ENCODE measurements around the gene MDH2.
"Not testable (repeated sequence)": the region's sequence is repeated elsewhere in the genome, so short reads cannot be mapped to it uniquely, and the experiment has no call there.

MDH2 gene, protein sequence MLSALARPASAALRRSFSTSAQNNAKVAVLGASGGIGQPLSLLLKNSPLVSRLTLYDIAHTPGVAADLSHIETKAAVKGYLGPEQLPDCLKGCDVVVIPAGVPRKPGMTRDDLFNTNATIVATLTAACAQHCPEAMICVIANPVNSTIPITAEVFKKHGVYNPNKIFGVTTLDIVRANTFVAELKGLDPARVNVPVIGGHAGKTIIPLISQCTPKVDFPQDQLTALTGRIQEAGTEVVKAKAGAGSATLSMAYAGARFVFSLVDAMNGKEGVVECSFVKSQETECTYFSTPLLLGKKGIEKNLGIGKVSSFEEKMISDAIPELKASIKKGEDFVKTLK

DNA sequence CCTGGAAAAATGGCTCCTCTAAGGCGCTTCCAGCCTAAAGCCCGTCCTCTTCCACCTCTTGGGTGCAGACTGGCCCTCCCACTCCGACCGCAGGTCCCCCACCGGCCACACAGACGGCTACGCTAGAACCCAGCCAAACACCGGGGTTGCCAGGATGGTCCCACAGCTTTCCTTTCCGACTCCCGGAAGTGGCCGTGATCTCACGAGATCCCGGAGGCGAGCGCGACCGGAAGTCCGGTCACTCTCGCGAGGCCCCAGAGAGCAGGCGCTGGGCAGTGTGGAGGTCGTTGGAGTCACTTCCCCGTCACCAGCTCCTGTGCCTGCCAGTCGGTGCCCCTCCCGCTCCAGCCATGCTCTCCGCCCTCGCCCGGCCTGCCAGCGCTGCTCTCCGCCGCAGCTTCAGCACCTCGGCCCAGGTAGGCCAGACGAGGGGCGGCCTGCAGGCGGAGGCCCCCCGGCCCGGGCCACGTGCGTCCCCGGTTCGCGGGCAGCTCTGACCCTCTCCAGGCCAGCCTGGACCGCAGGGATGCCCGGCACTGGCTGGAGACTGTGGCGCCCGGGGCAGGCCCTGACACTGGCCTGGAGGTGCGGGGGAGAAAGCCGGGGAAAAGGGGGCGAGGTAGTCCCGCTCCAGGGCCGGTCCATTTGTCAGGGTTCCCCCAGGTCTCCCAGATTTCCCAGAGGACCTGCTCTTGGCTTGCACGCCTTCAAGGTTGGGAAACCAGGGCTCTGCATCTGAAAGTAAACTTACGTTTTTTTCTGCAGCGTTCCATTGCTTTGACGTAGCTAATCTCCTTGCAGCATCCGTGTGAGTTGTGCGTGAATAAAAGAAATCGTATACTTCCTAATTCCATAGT is at the start of gene MDH2, which contains the start of gene STYXL1:
MDH2 (plus strand) TSS at position 296 of the 857 bp plus-strand sequence; CDS start at position 351, 55 bp downstream.
STYXL1 (minus strand) TSS at position 190 of the 857 bp plus-strand sequence. CDS start 17,477 bp downstream, outside the sequence.
- DNase-seq (ENCODE audit: low read depth in 2 of 2), result peak; percentile 75 to 84

GRCh38 chr7:76000566-76000965 is 47.3 kb upstream of the MDH2 start:
- no peak for DNase-seq (ENCODE audit: low read depth in 2 of 2)

DNA sequence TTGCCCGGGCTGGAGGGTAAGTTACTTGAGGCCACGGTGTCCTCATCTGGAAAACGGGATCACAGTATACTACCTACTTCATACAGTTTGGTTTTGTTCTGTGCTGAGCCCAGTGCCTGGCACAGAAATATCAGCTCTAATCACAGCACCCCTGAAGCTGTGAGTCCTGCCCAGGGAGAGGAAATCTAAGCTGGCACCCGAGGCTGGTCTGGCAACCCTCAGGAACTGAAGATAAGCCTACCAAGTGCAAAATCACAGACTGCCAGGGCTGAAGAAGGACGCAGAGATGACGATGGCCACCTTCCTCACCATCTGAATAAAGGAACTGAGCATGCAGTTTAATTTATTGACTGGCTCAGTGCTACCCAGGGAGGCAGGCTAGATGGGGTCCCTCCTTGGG is 45.8 kb upstream of the MDH2 start:
- no peak for DNase-seq (ENCODE audit: low read depth in 2 of 2)

- no peak for DNase-seq (ENCODE audit: low read depth in 2 of 2)
Measured at GRCh38 chr7:76002822-76003221, 45.1 kb upstream of the MDH2 start.

DNA sequence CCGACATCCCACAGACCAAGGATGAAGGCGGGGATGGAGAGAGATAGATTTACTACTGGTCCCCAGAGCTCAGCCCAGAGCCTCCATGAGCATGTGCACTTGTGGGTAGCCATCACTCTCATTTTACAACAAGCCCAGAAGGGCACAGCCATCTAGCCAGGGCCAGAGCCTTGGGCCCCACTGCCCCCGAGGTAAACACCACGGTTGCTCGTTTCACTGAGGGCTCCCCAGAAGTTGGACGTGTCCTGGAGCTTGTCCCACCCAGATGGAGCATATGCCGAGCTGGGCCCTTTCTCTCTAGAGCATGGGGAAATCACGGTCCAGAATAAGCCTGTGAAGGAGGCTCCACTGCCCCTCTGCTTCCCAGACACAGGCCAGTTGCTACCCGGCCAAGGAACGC is 44.6 kb upstream of the MDH2 start:
- no peak for DNase-seq (ENCODE audit: low read depth in 2 of 2)

GRCh38 chr7:76005004-76005403 is 42.9 kb upstream of the MDH2 start:
- not testable (repeated sequence) for DNase-seq (ENCODE audit: low read depth in 2 of 2)

- DNase-seq (ENCODE audit: low read depth in 2 of 2), result no peak
Measured at GRCh38 chr7:76008156-76008687, 39.7 kb upstream of the MDH2 start.

DNA sequence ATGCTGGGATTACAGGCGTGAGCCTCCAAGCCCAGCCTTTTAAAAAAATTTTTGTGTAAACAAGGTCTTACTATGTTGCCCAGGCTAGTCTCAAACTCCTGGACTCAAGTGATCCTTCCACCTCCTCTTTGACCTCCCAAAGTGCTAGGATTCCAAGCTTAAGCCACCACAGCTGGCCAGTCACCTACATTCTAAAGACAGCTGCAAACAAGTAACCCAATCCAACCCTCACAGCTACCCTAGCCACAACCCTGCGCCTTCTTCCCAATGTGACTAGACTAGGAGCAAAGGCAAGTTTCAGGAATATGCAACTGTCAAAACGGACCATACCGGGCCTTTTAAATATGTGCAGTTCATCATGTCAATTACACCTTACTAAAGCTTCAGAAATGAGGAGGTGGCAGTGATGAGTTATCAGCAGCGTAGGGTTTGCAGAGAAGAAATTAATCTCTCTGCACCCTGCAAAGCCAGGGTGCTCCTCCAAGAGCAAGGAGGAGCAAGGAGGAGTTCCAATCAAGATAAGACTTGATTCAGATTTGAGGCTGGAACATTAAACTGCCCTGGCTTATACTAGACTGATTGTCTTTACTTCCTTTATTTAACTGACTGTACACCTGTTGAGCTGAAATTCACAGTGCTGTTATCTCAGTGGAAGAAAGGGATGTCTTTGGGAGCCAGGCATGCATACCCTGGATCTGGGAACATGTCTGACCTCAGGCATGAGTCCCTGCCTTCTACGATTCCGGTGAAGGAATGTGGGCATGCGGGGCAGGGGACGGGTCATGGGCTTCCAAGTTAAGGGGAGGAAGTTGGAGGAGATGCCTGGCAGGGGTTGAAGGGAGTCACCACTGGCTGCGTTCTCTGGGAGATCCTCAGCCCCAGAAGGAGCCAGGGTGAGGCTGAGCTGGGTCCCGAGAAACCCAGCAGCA is 38.0 kb upstream of the MDH2 start:
- no peak for DNase-seq (ENCODE audit: low read depth in 2 of 2)

DNA sequence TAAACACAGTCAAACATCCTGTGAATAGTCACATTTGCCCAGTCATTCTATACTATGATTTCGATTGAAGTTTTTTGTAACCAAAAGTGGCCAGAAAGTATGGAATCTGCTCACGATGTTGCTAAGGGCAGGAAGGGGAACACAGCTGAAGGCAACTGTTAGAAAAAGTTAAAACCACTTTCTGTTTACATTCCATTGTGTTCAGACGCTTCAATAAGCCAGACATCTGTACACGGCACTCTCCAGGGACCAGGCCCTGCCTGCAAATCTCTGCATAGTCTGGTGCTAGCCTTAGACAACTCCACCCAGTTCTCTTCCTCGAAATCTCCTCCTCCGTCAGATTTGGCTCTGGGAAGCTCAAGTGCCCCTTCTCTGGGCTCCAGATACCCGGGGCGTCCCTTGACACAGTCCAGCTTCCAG is 36.5 kb upstream of the MDH2 start:
- DNase-seq (ENCODE audit: low read depth in 2 of 2), result no peak

DNA sequence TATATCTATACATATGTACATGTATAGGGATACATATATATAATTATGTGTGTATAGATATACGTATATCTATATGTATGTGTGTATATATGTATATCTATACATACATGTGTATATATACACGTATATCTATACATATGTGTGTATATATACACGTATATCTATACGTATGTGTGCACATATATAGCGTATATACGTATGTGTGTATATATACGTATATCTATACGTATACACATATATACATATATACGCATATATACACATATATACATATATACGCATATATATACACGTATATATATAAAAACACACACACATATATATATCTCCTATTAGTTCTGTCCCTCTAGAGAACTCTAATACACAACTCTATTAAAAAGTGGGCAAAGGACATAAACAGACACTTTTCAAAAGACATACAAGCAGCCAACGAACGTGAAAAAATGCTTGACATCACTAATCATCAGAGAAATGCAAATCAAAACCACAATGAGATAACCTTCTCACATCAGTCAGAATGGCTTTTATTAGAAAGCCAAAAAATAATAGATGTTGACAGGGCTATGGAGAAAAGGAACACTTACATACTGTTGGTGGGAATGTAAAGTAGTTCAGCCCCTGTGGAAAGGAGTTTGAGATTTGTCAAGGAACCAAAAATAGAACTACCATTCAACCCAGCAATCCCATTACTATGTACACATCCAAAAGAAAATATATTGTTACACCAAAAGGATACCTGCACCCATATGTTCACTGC is 31.5 kb upstream of the MDH2 start:
- no peak for DNase-seq (ENCODE audit: low read depth in 2 of 2)

- DNase-seq (ENCODE audit: low read depth in 2 of 2), result not testable (repeated sequence)
Measured at GRCh38 chr7:76018520-76018919, 29.4 kb upstream of the MDH2 start.

- DNase-seq (ENCODE audit: low read depth in 2 of 2), result peak; percentile 46 to 63
Measured at GRCh38 chr7:76020031-76020714, 27.7 kb upstream of the MDH2 start.

DNA sequence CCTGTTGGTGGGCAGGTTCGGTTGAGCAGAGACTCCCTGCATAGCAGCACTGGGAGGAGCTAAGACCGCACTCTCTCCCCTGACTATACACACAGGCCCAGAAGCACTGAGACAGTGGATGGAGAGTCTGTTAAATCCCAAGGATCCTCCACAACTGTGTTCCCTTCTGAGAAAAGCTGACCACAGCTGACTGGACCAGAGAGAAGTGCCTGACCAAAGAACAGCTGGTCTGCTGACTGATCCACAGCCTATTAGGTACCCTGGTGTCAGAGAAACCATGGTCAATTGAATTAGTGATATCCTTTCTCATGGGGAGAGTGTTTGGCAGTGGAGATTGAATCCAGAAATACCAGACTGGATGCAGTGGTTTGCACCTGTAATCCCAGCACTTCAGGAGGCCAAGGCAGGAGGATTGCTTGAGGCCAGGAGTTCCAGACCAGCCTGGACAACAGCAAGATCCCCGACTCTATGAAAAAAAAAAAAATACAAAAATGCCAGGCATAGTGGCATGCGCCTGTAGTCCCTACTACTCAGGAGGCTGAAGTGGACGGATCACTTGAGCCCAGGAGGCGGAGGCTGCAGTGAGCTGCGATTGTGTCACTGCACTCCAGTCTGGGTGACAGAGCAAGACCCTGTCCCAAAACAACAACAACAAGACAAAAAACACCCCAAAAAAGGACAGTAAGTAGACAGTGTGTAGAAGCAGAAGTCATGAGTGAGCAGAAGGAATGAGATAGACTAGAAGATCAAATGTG is 25.7 kb upstream of the MDH2 start:
- no peak for DNase-seq (ENCODE audit: low read depth in 2 of 2)

- DNase-seq (ENCODE audit: low read depth in 2 of 2), result no peak
Measured at GRCh38 chr7:76023002-76023401, 24.9 kb upstream of the MDH2 start.

GRCh38 chr7:76029682-76030081 is 18.2 kb upstream of the MDH2 start:
- not testable (repeated sequence) for DNase-seq (ENCODE audit: low read depth in 2 of 2)

GRCh38 chr7:76031964-76032363 is 15.9 kb upstream of the MDH2 start:
- no peak for DNase-seq (ENCODE audit: low read depth in 2 of 2)

GRCh38 chr7:76037310-76037709 is 10.6 kb upstream of the MDH2 start:
- no peak for DNase-seq (ENCODE audit: low read depth in 2 of 2)

DNA sequence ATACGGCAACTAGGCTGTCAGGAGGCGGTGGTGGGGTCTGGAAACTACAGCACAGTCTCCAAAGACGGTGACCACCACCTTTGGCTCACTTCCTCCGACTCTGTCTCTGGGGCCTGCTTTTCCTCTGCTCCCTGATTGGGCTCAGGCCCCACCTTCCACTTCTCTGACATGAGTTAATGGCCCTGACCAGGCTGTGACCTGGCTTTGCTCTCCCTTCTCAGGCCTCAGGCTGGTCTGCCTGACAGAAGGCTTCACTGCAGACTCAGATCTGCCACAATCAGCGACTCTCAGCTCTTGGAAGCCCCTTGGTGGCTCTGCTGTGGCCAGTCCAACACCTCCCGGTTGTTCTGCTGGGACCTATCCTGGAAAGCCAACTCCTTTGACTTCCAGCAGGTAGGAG is 7.8 kb upstream of the MDH2 start:
- DNase-seq (ENCODE audit: low read depth in 2 of 2), result no peak

DNA sequence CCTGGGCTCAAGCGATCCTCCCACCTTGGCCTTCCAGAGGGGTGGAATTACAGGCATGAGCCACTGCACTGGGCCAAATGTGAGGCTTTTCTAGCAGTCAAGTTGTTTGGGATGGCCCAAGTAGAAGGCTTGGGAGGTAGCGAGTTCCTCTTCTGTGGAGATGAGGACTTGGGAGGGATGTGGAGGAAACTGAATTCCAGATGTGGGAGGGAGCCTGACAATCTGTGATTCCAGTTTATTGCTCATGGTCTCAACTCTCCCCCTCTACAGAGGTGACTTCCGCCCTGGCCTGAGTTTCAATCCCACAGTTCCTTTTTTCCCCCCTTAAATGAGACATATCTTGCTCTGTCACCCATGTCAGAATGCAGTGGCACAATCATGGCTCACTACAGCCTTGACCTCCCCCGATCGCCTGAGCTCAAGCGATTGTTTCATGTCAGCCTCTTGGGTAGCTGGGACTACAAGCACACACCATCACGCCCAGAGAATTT is 3.5 kb upstream of the MDH2 start:
- DNase-seq (ENCODE audit: low read depth in 2 of 2), result no peak

Data from activated CD4-positive, alpha-beta T cell treated with anti-CD3 and anti-CD28 coated beads for 24 hours (primary cell).